Measurements from ENCODE around the gene KMT5B. TPM values are rescaled to one million over a fixed set of nuclear protein-coding genes. Genes with fewer than 3 reads are reported as not detected.

The KMT5B gene
- total RNA-seq, 1 experiment from 2014 or later: 39.2 TPM

GRCh38 chr11:68168694-68169093 is 44.4 kb downstream of the KMT5B start:
- no peaks in the 10 kb centered on the region for H3K27me3 Mint-ChIP-seq (ENCODE audit: unreplicated experiment)
- no peak overlapping the region for H3K4me3 Mint-ChIP-seq (ENCODE audit: low read depth, unreplicated experiment)
- peaks cover 30% of the 10 kb centered on the region for H3K36me3 Mint-ChIP-seq (ENCODE audit: insufficient read depth, unreplicated experiment)
- H3K9me3 Mint-ChIP-seq (ENCODE audit: low read depth, unreplicated experiment): no peaks in the 10 kb centered on the region
- H3K4me1 Mint-ChIP-seq (ENCODE audit: low read depth, unreplicated experiment): no peaks in the 10 kb centered on the region
- no peak overlapping the region for H3K27ac Mint-ChIP-seq (ENCODE audit: unreplicated experiment)
- no TSS peak for BruUV-seq (replicated peaks)
- CTCF ChIA-PET: interaction anchor here (1.0 kb wide), 1 partner anchor 22 kb away, joined by 3 read pairs; no protein-coding TSS in a partner anchor
- intact Hi-C loops (cut with micrococcal nuclease; ENCODE audit: unreplicated experiment): no loop called here
- TF ChIP-seq CTCF (IDR thresholded peaks at IDR 0.05; ENCODE audit: unreplicated experiment): no peak
- DNase-seq: no peak

GRCh38 chr11:68167474-68167873 is 45.6 kb downstream of the KMT5B start:
- TF ChIP-seq CTCF (IDR thresholded peaks at IDR 0.05; ENCODE audit: unreplicated experiment): no peak
- BruUV-seq (replicated peaks): no TSS peak
- CTCF ChIA-PET: no interaction called here
- Mint-ChIP-seq H3K9me3 (ENCODE audit: low read depth, unreplicated experiment) (no peaks in the 10 kb centered on the region), H3K4me1 (ENCODE audit: low read depth, unreplicated experiment) (no peaks in the 10 kb centered on the region), H3K27me3 (ENCODE audit: unreplicated experiment) (no peaks in the 10 kb centered on the region), H3K4me3 (ENCODE audit: low read depth, unreplicated experiment) (no peak overlapping the region), H3K27ac (ENCODE audit: unreplicated experiment) (no peak overlapping the region), H3K36me3 (ENCODE audit: insufficient read depth, unreplicated experiment) (peaks cover 30% of the 10 kb centered on the region)
- intact Hi-C loops (cut with micrococcal nuclease; ENCODE audit: unreplicated experiment): no loop called here
- DNase-seq: no peak

- Mint-ChIP-seq H3K4me3 (ENCODE audit: low read depth, unreplicated experiment) (no peak overlapping the region), H3K27me3 (ENCODE audit: unreplicated experiment) (no peaks in the 10 kb centered on the region), H3K9me3 (ENCODE audit: low read depth, unreplicated experiment) (no peaks in the 10 kb centered on the region), H3K4me1 (ENCODE audit: low read depth, unreplicated experiment) (no peaks in the 10 kb centered on the region), H3K36me3 (ENCODE audit: insufficient read depth, unreplicated experiment) (peaks cover 31% of the 10 kb centered on the region), H3K27ac (ENCODE audit: unreplicated experiment) (no peak overlapping the region)
- BruUV-seq (replicated peaks): no TSS peak
- no peak for TF ChIP-seq CTCF (IDR thresholded peaks at IDR 0.05; ENCODE audit: unreplicated experiment)
- intact Hi-C loops (cut with micrococcal nuclease; ENCODE audit: unreplicated experiment): no loop called here
- no peak for DNase-seq
- CTCF ChIA-PET: no interaction called here
These were observed 46.1 kb downstream of the KMT5B start for GRCh38 chr11:68166969-68167368.

- Mint-ChIP-seq H3K27me3 (ENCODE audit: unreplicated experiment) (no peaks in the 10 kb centered on the region), H3K36me3 (ENCODE audit: insufficient read depth, unreplicated experiment) (peaks cover 34% of the 10 kb centered on the region), H3K4me3 (ENCODE audit: low read depth, unreplicated experiment) (no peak overlapping the region), H3K9me3 (ENCODE audit: low read depth, unreplicated experiment) (no peaks in the 10 kb centered on the region), H3K4me1 (ENCODE audit: low read depth, unreplicated experiment) (no peaks in the 10 kb centered on the region), H3K27ac (ENCODE audit: unreplicated experiment) (no peak overlapping the region)
- intact Hi-C loops (cut with micrococcal nuclease; ENCODE audit: unreplicated experiment): no loop called here
- no peak for TF ChIP-seq CTCF (IDR thresholded peaks at IDR 0.05; ENCODE audit: unreplicated experiment)
- BruUV-seq (replicated peaks): no TSS peak
- CTCF ChIA-PET: no interaction called here
- no peak for DNase-seq
These were observed 47.5 kb downstream of the KMT5B start for GRCh38 chr11:68165601-68166000.
